Left lung (tissue), 10 donors: ENCODE data around the gene SLC35F3. TPM values are rescaled to one million over a fixed set of nuclear protein-coding genes. Genes with fewer than 3 reads are reported as not detected.
A peak's percentile ranks its signal among the peaks of the same experiment; 100 is the strongest.

ENCODE experiments used
- ATAC-seq: fragments of 200-7000 bp; cut with Tn5 transposase; one replicate; pipeline ENCODE4 v1.9.1; 2020; ENCODE audit warnings: moderate library complexity
- DNase-seq, 4 donors: peaks; one replicate each; pipeline ENCODE4 v3.0.0-alpha.2; 2013 to 2020
- H3K27ac ChIP-seq, 2 donors: fragments of 200-600 bp; sonication (generic) in 1 of 2; one replicate each; pipeline versions ENCODE4 v1.5.0 to v1.8.0; 2020 to 2021
- H3K27me3 ChIP-seq, 2 donors: fragments of 200-600 bp; sonication (generic) in 1 of 2; one replicate each; pipeline versions ENCODE4 v1.5.0 to v1.8.0; 2020 to 2021
- H3K36me3 ChIP-seq, 2 donors: fragments of 200-600 bp; sonication (generic) in 1 of 2; one replicate each; pipeline versions ENCODE4 v1.5.0 to v1.8.0; 2020 to 2021
- H3K4me1 ChIP-seq, 2 donors: fragments of 200-600 bp; one replicate each; pipeline ENCODE4 v1.8.0; 2021
- H3K4me3 ChIP-seq, 2 donors: fragments of 200-600 bp; sonication (generic) in 1 of 2; one replicate each; pipeline versions ENCODE4 v1.5.0 to v1.8.0; 2020 to 2021; ENCODE audit warnings: mild to moderate bottlenecking in 1 of 2
- H3K9me3 ChIP-seq, 2 donors: fragments of 200-600 bp; sonication (generic) in 1 of 2; one replicate each; pipeline versions ENCODE4 v1.5.0 to v1.8.0; 2020 to 2021
- CTCF ChIP-seq, 2 donors: fragments of 200-600 bp; sonication (generic) in 1 of 2; IDR thresholded peaks; one replicate each; pipeline versions ENCODE4 v1.5.0 to v1.8.0; 2021; ENCODE audit warnings: antibody characterized with exemption in 2 of 2
- intact Hi-C, 2 donors: fragments of 100-400 bp; cut with DNase I; formaldehyde crosslinking; loops; one replicate each; pipeline versions ENCODE4 v1.11.2 to v1.14.2; 2022
- polyA plus RNA-seq, 6 donors: library from polyadenylated mRNA; unstranded; fragments of 120-200 nt; gene quantifications; one replicate each; pipeline ENCODE4 v1.2.1, GENCODE V29; 2013; ENCODE audit not compliant: insufficient read length in 6 of 6
- total RNA-seq, 2 donors: library from RNA; stranded (reverse); fragmentation: NEBNext Ultra II Directional; extraction: Animal tissue kit (Norgen Biotek cat#: 25700); gene quantifications; one replicate each; pipeline ENCODE4 v1.2.1, GENCODE V29; 2021
- donor health status: DM: no; HTN: yes; CAD: no.
- donor health status: DM: no; HTN: no; CAD: no.

Gene SLC35F3
- total and polyA plus RNA-seq, 8 donors = 0.58 to 1.9 (median 1.5) TPM

- Histone ChIP-seq H3K27me3 (peaks cover 14 to 42% of the 10 kb centered on the region in 2 donors), H3K4me1 (peaks cover 6 to 22% of the 10 kb centered on the region in 2 donors), H3K4me3 (no peak overlapping the region), H3K36me3 (no peaks in the 10 kb centered on the region), H3K27ac (no peak overlapping the region), H3K9me3 (no peaks in the 10 kb centered on the region)
- ATAC-seq (peak; percentile 48), DNase-seq (peak in 2 of 4 donors; percentile 7 to 31)
- TF ChIP-seq CTCF (IDR thresholded peaks at IDR 0.05) = peak in 1 of 2 donors; percentile 30
- intact Hi-C loops = no loop called here
Measured at GRCh38 chr1:234212764-234213657, 308.5 kb downstream of the SLC35F3 start.

- no peak overlapping the region for H3K27ac ChIP-seq
- peaks cover 6 to 22% of the 10 kb centered on the region in 2 donors for H3K4me1 ChIP-seq
- DNase-seq (peak in 1 of 4 donors; percentile 23), ATAC-seq (no peak)
- no peaks in the 10 kb centered on the region for H3K9me3 ChIP-seq
- no peak for TF ChIP-seq CTCF (IDR thresholded peaks at IDR 0.05)
- intact Hi-C loops = no loop called here
- H3K36me3 ChIP-seq = no peaks in the 10 kb centered on the region
- peak overlapping the region; percentile 24 to 46 for H3K4me3 ChIP-seq
- peaks cover 14 to 42% of the 10 kb centered on the region in 2 donors for H3K27me3 ChIP-seq
Measured at GRCh38 chr1:234213658-234214128, 309.2 kb downstream of the SLC35F3 start.

DNA sequence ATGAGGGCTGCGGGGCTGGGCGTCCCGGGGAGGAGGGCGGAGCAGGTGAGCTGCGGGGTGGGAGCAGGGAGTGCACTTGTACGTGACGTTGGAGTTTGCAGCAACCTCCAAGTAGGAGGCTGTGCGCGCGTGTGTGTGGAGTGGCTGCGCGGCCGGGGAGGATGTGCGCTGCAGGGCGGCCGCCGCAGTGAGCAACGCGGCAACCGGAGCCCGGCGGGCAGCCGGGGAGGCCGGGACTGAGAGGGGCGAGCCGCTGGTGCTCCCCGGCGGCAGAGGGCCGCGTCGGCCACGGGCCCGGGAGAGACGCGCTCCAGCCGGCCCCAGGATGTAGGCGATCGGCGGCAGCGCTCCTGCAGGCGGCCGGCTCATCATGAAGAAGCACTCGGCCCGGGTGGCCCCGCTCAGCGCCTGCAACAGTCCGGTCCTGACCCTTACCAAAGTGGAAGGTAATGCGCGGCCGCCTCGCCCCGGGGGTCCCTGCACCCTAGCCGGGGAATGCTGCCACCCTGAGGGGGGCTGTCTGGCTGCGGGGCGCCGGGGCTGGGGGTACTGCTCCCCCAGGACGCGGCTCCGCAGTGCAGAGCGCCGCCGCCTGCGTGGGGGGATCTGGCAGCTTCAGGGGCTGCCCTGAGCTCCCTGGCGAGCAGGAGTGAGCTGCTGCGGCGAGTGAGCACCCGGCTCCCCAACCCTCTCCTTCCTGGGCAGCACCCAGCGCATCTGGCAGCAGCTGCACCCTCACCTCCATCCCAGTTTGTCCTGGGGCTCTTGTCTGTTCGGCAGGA is 309.8 kb downstream of the SLC35F3 start:
- peaks cover 14 to 42% of the 10 kb centered on the region in 2 donors for H3K27me3 ChIP-seq
- intact Hi-C loops = no loop called here
- DNase-seq = peak; percentile 14 to 89 (median 54)
- no peak overlapping the region for H3K27ac ChIP-seq
- H3K4me3 ChIP-seq = peak overlapping the region; percentile 24 to 46
- ATAC-seq = peak; percentile 88
- no peaks in the 10 kb centered on the region for H3K36me3 ChIP-seq
- H3K9me3 ChIP-seq = no peaks in the 10 kb centered on the region
- H3K4me1 ChIP-seq = peaks cover 6 to 22% of the 10 kb centered on the region in 2 donors
- no peak for TF ChIP-seq CTCF (IDR thresholded peaks at IDR 0.05)

- intact Hi-C loops = no loop called here
- Histone ChIP-seq H3K36me3 (no peaks in the 10 kb centered on the region), H3K27me3 (peaks cover 14 to 42% of the 10 kb centered on the region in 2 donors), H3K9me3 (no peaks in the 10 kb centered on the region), H3K4me1 (peaks cover 6 to 22% of the 10 kb centered on the region in 2 donors), H3K4me3 (peak overlapping the region; percentile 24 to 46), H3K27ac (no peak overlapping the region)
- TF ChIP-seq CTCF (IDR thresholded peaks at IDR 0.05) = no peak
- DNase-seq (peak in 3 of 4 donors; percentile 14 to 82 (median 48)), ATAC-seq (peak; percentile 79)
Measured at GRCh38 chr1:234214911-234215892, 310.7 kb downstream of the SLC35F3 start.
